HT-29 (cell line): Measurements from ENCODE around the gene STK39. TPM values are rescaled to one million over a fixed set of nuclear protein-coding genes. Genes with fewer than 3 reads are reported as not detected.
"Not testable (repeated sequence)": the region's sequence is repeated elsewhere in the genome, so short reads cannot be mapped to it uniquely, and the experiment has no call there.

ENCODE experiments used
- DNase-seq: peaks from one replicate; pipeline ENCODE4 v3.0.0-alpha.2; 2015; ENCODE audit warnings: low spot score
- total RNA-seq: library from RNA; depleted of rRNA; stranded (reverse); fragments of >200 nt; shearing (Covaris generic); gene quantifications from 2 replicates; pipeline ENCODE4 v1.2.3, GENCODE V29; 2014

Gene STK39
- total RNA-seq, 1 experiment from 2014 or later = 37.8 TPM

- no peak for DNase-seq
Measured at GRCh38 chr2:168050377-168050776, 197.0 kb downstream of the STK39 start.

GRCh38 chr2:168049609-168050008 lies 197.8 kb downstream of the STK39 start:
- DNase-seq = no peak

- DNase-seq = no peak
Measured at GRCh38 chr2:168047091-168047690, 200.2 kb downstream of the STK39 start.

GRCh38 chr2:168044579-168044978 lies 202.8 kb downstream of the STK39 start:
- no peak for DNase-seq

- DNase-seq = no peak
Measured at GRCh38 chr2:168044176-168044575, 203.2 kb downstream of the STK39 start.

- not testable (repeated sequence) for DNase-seq
Measured at GRCh38 chr2:168042127-168042824, 205.1 kb downstream of the STK39 start.

- DNase-seq = no peak
Measured at GRCh38 chr2:168039881-168040280, 207.5 kb downstream of the STK39 start.

- no peak for DNase-seq
Measured at GRCh38 chr2:168037778-168038177, 209.6 kb downstream of the STK39 start.

- DNase-seq = no peak
Measured at GRCh38 chr2:168035458-168035857, 211.9 kb downstream of the STK39 start.

- DNase-seq = no peak
Measured at GRCh38 chr2:168034616-168035015, 212.8 kb downstream of the STK39 start.

- no peak for DNase-seq
Measured at GRCh38 chr2:168033966-168034365, 213.4 kb downstream of the STK39 start.

GRCh38 chr2:168032091-168032490 lies 215.3 kb downstream of the STK39 start:
- DNase-seq = no peak

GRCh38 chr2:168030862-168031624 lies 216.4 kb downstream of the STK39 start:
- no peak for DNase-seq

- no peak for DNase-seq
Measured at GRCh38 chr2:168029071-168029470, 218.3 kb downstream of the STK39 start.

- no peak for DNase-seq
Measured at GRCh38 chr2:168028362-168028761, 219.0 kb downstream of the STK39 start.

GRCh38 chr2:168025487-168026202 lies 221.8 kb downstream of the STK39 start:
- DNase-seq = no peak

- DNase-seq = no peak
Measured at GRCh38 chr2:168024459-168024858, 222.9 kb downstream of the STK39 start.

- DNase-seq = no peak
Measured at GRCh38 chr2:168021800-168022587, 225.4 kb downstream of the STK39 start.

- no peak for DNase-seq
Measured at GRCh38 chr2:168015274-168015953, 232.0 kb downstream of the STK39 start.

- no peak for DNase-seq
Measured at GRCh38 chr2:168009900-168010299, 237.5 kb downstream of the STK39 start.
